ENCODE data around the gene MRGPRG.

The MRGPRG gene

GRCh38 chr11:3199537-3200295 lies 18.9 kb downstream of the MRGPRG start:
- no peak for TF ChIP-seq CTCF (IDR thresholded peaks at IDR 0.05; ENCODE audit: low read depth, low read length, missing control alignments)

GRCh38 chr11:3198815-3199214 lies 19.8 kb downstream of the MRGPRG start:
- no peak for DNase-seq (ENCODE audit: low read depth)
- no peak for TF ChIP-seq CTCF (IDR thresholded peaks at IDR 0.05; ENCODE audit: low read depth, low read length, missing control alignments)
- no peak overlapping the region for H3K4me3 ChIP-seq (ENCODE audit: low read depth, low read length)

More at GRCh38 chr11:3199537-3200295, 18.9 kb downstream of the MRGPRG start:
- DNase-seq (ENCODE audit: low read depth), result no peak
- H3K4me3 ChIP-seq (ENCODE audit: low read depth, low read length), result no peak overlapping the region

GRCh38 chr11:3197878-3198528 lies 20.6 kb downstream of the MRGPRG start:
- TF ChIP-seq CTCF (IDR thresholded peaks at IDR 0.05; ENCODE audit: low read depth, low read length, missing control alignments), result no peak
- no peak for DNase-seq (ENCODE audit: low read depth)

GRCh38 chr11:3197044-3197695 lies 21.4 kb downstream of the MRGPRG start:
- DNase-seq (ENCODE audit: low read depth), result no peak
- TF ChIP-seq CTCF (IDR thresholded peaks at IDR 0.05; ENCODE audit: low read depth, low read length, missing control alignments), result no peak
- H3K4me3 ChIP-seq (ENCODE audit: low read depth, low read length), result no peak overlapping the region

More at GRCh38 chr11:3197878-3198528, 20.6 kb downstream of the MRGPRG start:
- no peak overlapping the region for H3K4me3 ChIP-seq (ENCODE audit: low read depth, low read length)

GRCh38 chr11:3196161-3197043 lies 22.2 kb downstream of the MRGPRG start:
- no peak for DNase-seq (ENCODE audit: low read depth)
- no peak for TF ChIP-seq CTCF (IDR thresholded peaks at IDR 0.05; ENCODE audit: low read depth, low read length, missing control alignments)
- no peak overlapping the region for H3K4me3 ChIP-seq (ENCODE audit: low read depth, low read length)

All from GM12864 (cell line).